ENCODE measurements around the gene SLC31A2.
"Not testable (repeated sequence)": the region's sequence is repeated elsewhere in the genome, so short reads cannot be mapped to it uniquely, and the experiment has no call there.

The SLC31A2 gene

DNA sequence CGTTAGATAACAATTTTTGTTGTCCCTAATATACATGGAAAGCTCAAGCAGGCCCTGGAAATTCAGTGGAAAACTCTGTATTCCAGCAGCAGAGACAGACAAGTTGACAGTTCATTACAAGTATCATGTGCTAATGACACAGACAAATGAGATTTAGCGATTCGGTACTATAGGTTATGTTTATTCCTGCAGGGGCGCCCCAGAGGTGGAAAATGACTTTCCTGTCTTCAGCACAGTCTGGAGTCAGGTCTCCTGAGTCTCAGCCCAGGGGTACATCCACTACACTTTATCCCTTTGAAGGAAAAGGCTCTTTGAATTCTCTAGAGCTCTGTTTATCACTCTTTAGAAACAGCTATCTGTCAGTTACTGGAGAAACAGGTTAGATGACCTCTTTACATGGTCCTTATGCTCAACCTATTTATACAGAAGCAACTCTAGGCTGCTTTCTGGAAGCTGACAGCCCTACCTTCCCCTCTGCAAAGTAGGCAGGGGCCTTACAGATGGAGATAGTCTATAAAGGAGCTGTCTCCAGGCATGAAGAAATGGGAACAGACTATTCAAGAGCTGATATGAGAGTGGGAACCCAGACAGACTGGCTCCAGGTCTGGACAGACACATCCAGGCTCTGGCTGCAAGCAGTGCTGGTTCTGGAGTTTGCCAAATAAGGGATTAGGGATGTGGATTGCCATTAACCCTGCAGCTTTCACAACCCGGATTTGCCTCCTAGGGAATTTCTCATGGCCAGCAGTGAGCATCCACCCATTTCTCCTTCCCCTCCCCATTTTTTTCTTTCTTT lies 7.2 kb upstream of the SLC31A2 start:
- H3K79me2 ChIP-seq (ENCODE audit: low read length) = no peaks in the 10 kb centered on the region
- TF ChIP-seq CTCF (IDR thresholded peaks at IDR 0.05; ENCODE audit: low read depth, low read length) (no peak), EZH2phosphoT487 (IDR thresholded peaks at IDR 0.05; ENCODE audit: low read depth) (no peak)

DNA sequence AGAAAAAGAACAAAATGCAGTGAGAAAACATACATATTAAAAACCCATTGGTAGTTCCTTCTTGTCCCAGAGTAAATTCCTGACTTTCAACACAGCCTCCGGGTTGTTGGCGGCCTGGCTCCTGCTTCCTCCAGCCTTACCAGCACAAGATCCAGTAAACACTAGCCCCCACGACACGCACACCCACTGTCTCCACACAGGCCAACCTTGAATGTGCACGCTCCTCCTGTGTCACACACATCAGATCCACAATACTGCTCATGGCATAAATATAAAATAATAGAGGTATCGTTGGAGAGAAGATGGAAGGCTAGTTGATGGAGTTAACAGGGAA lies 2.5 kb upstream of the SLC31A2 start:
- Histone ChIP-seq H4K20me1 (ENCODE audit: insufficient read depth, low read length) (no peaks in the 10 kb centered on the region), H3K4me1 (ENCODE audit: low read length) (peaks cover 4% of the 10 kb centered on the region; the same call in 1 of the 2 replicates), H2AFZ (ENCODE audit: low read depth, low read length) (no peak overlapping the region), H3K36me3 (replicated peaks; ENCODE audit: low read depth, low read length) (no peaks in the 10 kb centered on the region), H3K27ac (ENCODE audit: low read length) (no peak overlapping the region), H3K4me2 (ENCODE audit: low read length) (no peak overlapping the region), H3K9ac (ENCODE audit: low read length) (no peak overlapping the region), H3K79me2 (ENCODE audit: low read length) (no peaks in the 10 kb centered on the region), H3K27me3 (ENCODE audit: low read depth, low read length) (peaks cover 26% of the 10 kb centered on the region), H3K4me3 (ENCODE audit: low read length) (no peak overlapping the region), H3K9me3 (ENCODE audit: insufficient read depth, low read length) (no peaks in the 10 kb centered on the region)
- TF ChIP-seq EZH2phosphoT487 (IDR thresholded peaks at IDR 0.05; ENCODE audit: low read depth) = no peak
- TF ChIP-seq CTCF (IDR thresholded peaks at IDR 0.05; ENCODE audit: low read depth, low read length) = no peak

More for the DNA sequence above, 7.2 kb upstream of the SLC31A2 start:
- no peak overlapping the region for H3K4me3 ChIP-seq (ENCODE audit: low read length)
- H4K20me1 ChIP-seq (ENCODE audit: insufficient read depth, low read length) = no peaks in the 10 kb centered on the region
- H3K36me3 ChIP-seq (replicated peaks; ENCODE audit: low read depth, low read length) = no peaks in the 10 kb centered on the region
- H3K4me1 ChIP-seq (ENCODE audit: low read length) = no peaks in the 10 kb centered on the region
- no peak overlapping the region for H3K4me2 ChIP-seq (ENCODE audit: low read length)
- no peak overlapping the region for H3K9ac ChIP-seq (ENCODE audit: low read length)
- no peak overlapping the region for H3K27ac ChIP-seq (ENCODE audit: low read length)
- no peak overlapping the region for H2AFZ ChIP-seq (ENCODE audit: low read depth, low read length)
- H3K9me3 ChIP-seq (ENCODE audit: insufficient read depth, low read length) = no peaks in the 10 kb centered on the region
- peaks cover 33% of the 10 kb centered on the region for H3K27me3 ChIP-seq (ENCODE audit: low read depth, low read length)

DNA sequence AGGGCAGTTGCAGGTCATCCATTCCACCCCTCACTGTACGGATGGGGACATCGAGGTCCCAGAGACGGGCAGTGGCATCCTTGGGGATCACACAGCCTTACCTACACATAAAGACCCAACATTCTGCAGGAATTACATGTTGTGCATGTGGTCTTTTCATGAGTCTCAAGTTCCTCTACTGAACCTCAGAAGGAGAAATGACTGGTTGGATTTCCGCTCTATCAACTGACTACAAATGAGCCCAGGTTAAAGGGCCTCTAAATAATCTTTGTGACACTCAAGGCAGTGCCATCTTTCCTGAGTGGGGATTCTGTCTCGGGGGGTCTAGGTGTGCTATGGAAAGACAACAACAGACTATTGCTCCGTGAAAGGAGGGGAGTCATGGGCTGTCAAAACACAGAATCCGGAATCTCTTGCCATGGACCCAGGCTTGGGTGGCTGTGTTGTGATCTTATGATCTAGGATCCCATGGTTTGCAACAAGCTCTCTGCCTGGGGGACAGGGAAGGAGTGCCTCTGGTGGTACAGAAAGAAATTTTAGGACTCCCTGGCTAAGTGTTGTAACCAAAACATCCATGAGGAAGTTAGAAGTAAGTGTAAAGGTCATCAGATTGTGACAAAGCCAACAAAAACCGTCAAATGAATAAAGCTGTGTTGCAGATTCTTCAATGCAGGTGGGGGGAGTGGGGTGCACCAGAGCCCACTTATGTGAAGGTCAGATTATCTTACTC lies 1.9 kb upstream of the SLC31A2 start:
- Histone ChIP-seq H3K4me3 (ENCODE audit: low read length) (no peak overlapping the region), H3K27me3 (ENCODE audit: low read depth, low read length) (peaks cover 21% of the 10 kb centered on the region), H3K79me2 (ENCODE audit: low read length) (no peaks in the 10 kb centered on the region), H3K36me3 (replicated peaks; ENCODE audit: low read depth, low read length) (no peaks in the 10 kb centered on the region), H4K20me1 (ENCODE audit: insufficient read depth, low read length) (no peaks in the 10 kb centered on the region), H3K9me3 (ENCODE audit: insufficient read depth, low read length) (no peaks in the 10 kb centered on the region), H3K4me2 (ENCODE audit: low read length) (no peak overlapping the region), H3K4me1 (ENCODE audit: low read length) (peaks cover 4% of the 10 kb centered on the region; the same call in 1 of the 2 replicates), H3K27ac (ENCODE audit: low read length) (no peak overlapping the region), H2AFZ (ENCODE audit: low read depth, low read length) (no peak overlapping the region), H3K9ac (ENCODE audit: low read length) (no peak overlapping the region)
- TF ChIP-seq EZH2phosphoT487 (IDR thresholded peaks at IDR 0.05; ENCODE audit: low read depth) (no peak), CTCF (IDR thresholded peaks at IDR 0.05; ENCODE audit: low read depth, low read length) (no peak)

DNA sequence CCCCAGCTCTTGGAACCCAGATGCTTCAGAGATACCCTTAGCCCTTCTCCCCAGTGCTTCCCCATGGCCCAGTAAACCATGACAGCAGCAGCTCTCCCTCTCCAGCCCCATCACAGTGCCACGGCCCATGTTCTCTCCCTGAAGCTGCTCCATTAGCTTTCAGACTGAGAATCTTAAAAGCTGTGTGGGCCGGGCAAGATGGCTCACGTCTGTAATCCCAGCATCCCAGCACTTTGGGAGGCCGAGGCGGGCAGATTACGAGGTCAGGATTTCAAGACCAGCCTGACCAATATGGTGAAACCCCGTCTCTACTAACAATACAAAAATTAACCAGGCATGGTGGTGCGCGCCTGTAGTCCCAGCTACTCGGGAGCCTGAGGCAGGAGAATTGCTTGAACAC lies 1.2 kb upstream of the SLC31A2 start:
- H3K4me3 ChIP-seq (ENCODE audit: low read length); H3K36me3 ChIP-seq (replicated peaks; ENCODE audit: low read depth, low read length); H4K20me1 ChIP-seq (ENCODE audit: insufficient read depth, low read length); H3K4me1 ChIP-seq (ENCODE audit: low read length); H3K79me2 ChIP-seq (ENCODE audit: low read length); H3K9ac ChIP-seq (ENCODE audit: low read length); H2AFZ ChIP-seq (ENCODE audit: low read depth, low read length); H3K4me2 ChIP-seq (ENCODE audit: low read length); H3K9me3 ChIP-seq (ENCODE audit: insufficient read depth, low read length); H3K27ac ChIP-seq (ENCODE audit: low read length): not testable (repeated sequence)
- peaks cover 19% of the 10 kb centered on the region for H3K27me3 ChIP-seq (ENCODE audit: low read depth, low read length)
